WTC11 (cell line): ENCODE measurements around the gene SLC12A6. TPM values are rescaled to one million over a fixed set of nuclear protein-coding genes. Genes with fewer than 3 reads are reported as not detected.

ENCODE experiments used
- ATAC-seq: fragments of 200-7000 bp; cut with Tn5 transposase; 2 replicates; pipeline ENCODE4 v1.10.0; 2021; ENCODE audit warnings: mild to moderate bottlenecking, moderate library complexity
- CTCF ChIA-PET: fragments of 300-600 bp; sonication (Branson Sonifier 250); formaldehyde crosslinking; loops from one replicate; lab custom pipeline; 2021; ENCODE audit warnings: antibody characterized with exemption; lab: Charles Lee
- POLR2A ChIA-PET: fragments of 350-600 bp; sonication (Branson Sonifier 250); formaldehyde crosslinking; loops from one replicate; lab custom pipeline; 2021; ENCODE audit warnings: antibody characterized with exemption; lab: Charles Lee
- DNase-seq: peaks from one replicate; pipeline ENCODE4 v3.0.0; 2021; ENCODE audit warnings: low spot score
- H3K27ac Mint-ChIP-seq: 2 replicates; pipeline ENCODE4 v1.8.0; 2021; ENCODE audit warnings: mixed read lengths
- H3K27me3 Mint-ChIP-seq: 2 replicates; pipeline ENCODE4 v1.8.0; 2021; ENCODE audit warnings: low read depth, mild to moderate bottlenecking, moderate library complexity, mixed read lengths
- H3K36me3 Mint-ChIP-seq: 2 replicates; pipeline ENCODE4 v1.8.0; 2021; ENCODE audit warnings: mixed read lengths
- H3K4me1 Mint-ChIP-seq: 2 replicates; pipeline ENCODE4 v1.8.0; 2022; ENCODE audit warnings: mixed read lengths
- H3K4me3 Mint-ChIP-seq: 2 replicates; pipeline ENCODE4 v1.8.0; 2021; ENCODE audit warnings: mild to moderate bottlenecking, moderate library complexity, mixed read lengths
- H3K9me3 Mint-ChIP-seq: 2 replicates; pipeline ENCODE4 v1.8.0; 2021; ENCODE audit warnings: mixed read lengths
- ELF4 ChIP-seq: sonication (generic); formaldehyde crosslinking; IDR thresholded peaks from 2 replicates; pipeline ENCODE4 v1.8.1; 2022; ENCODE audit warnings: low read depth, mild to moderate bottlenecking, moderate library complexity, missing genetic modification reagents
- FOXP1 ChIP-seq: sonication (generic); formaldehyde crosslinking; IDR thresholded peaks from 2 replicates; pipeline ENCODE4 v1.8.0; 2022; ENCODE audit warnings: missing genetic modification reagents, mild to moderate bottlenecking, moderate library complexity, borderline replicate concordance
- JUN ChIP-seq: sonication (generic); formaldehyde crosslinking; IDR thresholded peaks from 2 replicates; pipeline ENCODE4 v1.8.0; 2023; ENCODE audit warnings: mild to moderate bottlenecking, missing genetic modification reagents
- MYBL2 ChIP-seq: sonication (generic); formaldehyde crosslinking; IDR thresholded peaks from 2 replicates; pipeline ENCODE4 v1.8.1; 2023; ENCODE audit warnings: mild to moderate bottlenecking, moderate library complexity, missing genetic modification reagents
- NFATC4 ChIP-seq: fragments of 250-450 bp; sonication (Bioruptor Pico); IDR thresholded peaks from 2 replicates; pipeline ENCODE4 v1.9.0; 2021; ENCODE audit warnings: mild to moderate bottlenecking
- NFE2L1 ChIP-seq: sonication (generic); formaldehyde crosslinking; IDR thresholded peaks from 2 replicates; pipeline ENCODE4 v1.8.1; 2023; ENCODE audit warnings: missing genetic modification reagents
- OVOL2 ChIP-seq: fragments of 250-450 bp; sonication (Bioruptor Pico); IDR thresholded peaks from 2 replicates; pipeline ENCODE4 v1.9.0; 2021; ENCODE audit warnings: mild to moderate bottlenecking, borderline replicate concordance
- RELA ChIP-seq: sonication (generic); formaldehyde crosslinking; IDR thresholded peaks from 2 replicates; pipeline ENCODE4 v1.8.1; 2022; ENCODE audit warnings: missing genetic modification reagents, mild to moderate bottlenecking, borderline replicate concordance
- ZBTB21 ChIP-seq: sonication (generic); formaldehyde crosslinking; IDR thresholded peaks from 2 replicates; pipeline ENCODE4 v1.8.1; 2023; ENCODE audit warnings: mild to moderate bottlenecking, missing genetic modification reagents, borderline replicate concordance
- total RNA-seq: library from RNA; stranded (reverse); gene quantifications from 3 replicates; pipeline ENCODE4 v1.2.3, GENCODE V29; 2021
- TF ChIP-seq, protein P1 (sequence below): sonication (generic); formaldehyde crosslinking; IDR thresholded peaks from 2 replicates; pipeline ENCODE4 v1.8.0; 2022; ENCODE audit warnings: missing genetic modification reagents
- TF ChIP-seq, protein P2 (sequence below): sonication (generic); formaldehyde crosslinking; IDR thresholded peaks from 2 replicates; pipeline ENCODE4 v1.8.1; 2023; ENCODE audit warnings: mild to moderate bottlenecking, missing genetic modification reagents
- TF ChIP-seq, protein P3 (sequence below): fragments of 250-450 bp; sonication (Bioruptor Pico); IDR thresholded peaks from 2 replicates; pipeline ENCODE4 v1.9.0; 2021; ENCODE audit warnings: mild to moderate bottlenecking, borderline replicate concordance
- TF ChIP-seq, protein P4 (sequence below): sonication (generic); formaldehyde crosslinking; IDR thresholded peaks from 2 replicates; pipeline ENCODE4 v1.8.0; 2022; ENCODE audit warnings: mild to moderate bottlenecking, missing genetic modification reagents

SLC12A6 gene
- total RNA-seq, 1 experiment from 2014 or later = 16.2 TPM

DNA sequence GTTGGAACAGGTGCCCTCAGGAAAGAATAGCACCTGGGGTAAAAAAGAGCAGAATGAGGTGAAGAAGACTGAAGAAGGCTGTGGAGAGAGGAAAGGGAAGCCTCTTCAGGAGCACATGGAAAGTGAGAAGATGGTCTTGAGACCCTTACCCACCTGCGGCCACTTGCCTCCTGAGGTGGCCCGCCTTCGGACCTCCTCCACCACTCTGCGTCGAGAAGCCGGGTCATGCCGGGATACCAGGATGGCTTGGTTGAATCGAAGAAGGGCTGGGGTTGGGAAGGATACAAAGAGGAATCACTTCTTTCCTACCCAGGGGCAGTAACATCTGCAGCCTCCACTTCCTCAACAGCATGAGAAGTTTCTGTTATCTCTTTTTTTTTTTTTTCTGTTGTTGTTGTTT is 26.5 kb upstream of the SLC12A6 start (continued):
- TF ChIP-seq, protein P1, sequence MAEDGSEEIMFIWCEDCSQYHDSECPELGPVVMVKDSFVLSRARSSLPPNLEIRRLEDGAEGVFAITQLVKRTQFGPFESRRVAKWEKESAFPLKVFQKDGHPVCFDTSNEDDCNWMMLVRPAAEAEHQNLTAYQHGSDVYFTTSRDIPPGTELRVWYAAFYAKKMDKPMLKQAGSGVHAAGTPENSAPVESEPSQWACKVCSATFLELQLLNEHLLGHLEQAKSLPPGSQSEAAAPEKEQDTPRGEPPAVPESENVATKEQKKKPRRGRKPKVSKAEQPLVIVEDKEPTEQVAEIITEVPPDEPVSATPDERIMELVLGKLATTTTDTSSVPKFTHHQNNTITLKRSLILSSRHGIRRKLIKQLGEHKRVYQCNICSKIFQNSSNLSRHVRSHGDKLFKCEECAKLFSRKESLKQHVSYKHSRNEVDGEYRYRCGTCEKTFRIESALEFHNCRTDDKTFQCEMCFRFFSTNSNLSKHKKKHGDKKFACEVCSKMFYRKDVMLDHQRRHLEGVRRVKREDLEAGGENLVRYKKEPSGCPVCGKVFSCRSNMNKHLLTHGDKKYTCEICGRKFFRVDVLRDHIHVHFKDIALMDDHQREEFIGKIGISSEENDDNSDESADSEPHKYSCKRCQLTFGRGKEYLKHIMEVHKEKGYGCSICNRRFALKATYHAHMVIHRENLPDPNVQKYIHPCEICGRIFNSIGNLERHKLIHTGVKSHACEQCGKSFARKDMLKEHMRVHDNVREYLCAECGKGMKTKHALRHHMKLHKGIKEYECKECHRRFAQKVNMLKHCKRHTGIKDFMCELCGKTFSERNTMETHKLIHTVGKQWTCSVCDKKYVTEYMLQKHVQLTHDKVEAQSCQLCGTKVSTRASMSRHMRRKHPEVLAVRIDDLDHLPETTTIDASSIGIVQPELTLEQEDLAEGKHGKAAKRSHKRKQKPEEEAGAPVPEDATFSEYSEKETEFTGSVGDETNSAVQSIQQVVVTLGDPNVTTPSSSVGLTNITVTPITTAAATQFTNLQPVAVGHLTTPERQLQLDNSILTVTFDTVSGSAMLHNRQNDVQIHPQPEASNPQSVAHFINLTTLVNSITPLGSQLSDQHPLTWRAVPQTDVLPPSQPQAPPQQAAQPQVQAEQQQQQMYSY (CRISPR knock-in tag) = no peak
- TF ChIP-seq, protein P2, sequence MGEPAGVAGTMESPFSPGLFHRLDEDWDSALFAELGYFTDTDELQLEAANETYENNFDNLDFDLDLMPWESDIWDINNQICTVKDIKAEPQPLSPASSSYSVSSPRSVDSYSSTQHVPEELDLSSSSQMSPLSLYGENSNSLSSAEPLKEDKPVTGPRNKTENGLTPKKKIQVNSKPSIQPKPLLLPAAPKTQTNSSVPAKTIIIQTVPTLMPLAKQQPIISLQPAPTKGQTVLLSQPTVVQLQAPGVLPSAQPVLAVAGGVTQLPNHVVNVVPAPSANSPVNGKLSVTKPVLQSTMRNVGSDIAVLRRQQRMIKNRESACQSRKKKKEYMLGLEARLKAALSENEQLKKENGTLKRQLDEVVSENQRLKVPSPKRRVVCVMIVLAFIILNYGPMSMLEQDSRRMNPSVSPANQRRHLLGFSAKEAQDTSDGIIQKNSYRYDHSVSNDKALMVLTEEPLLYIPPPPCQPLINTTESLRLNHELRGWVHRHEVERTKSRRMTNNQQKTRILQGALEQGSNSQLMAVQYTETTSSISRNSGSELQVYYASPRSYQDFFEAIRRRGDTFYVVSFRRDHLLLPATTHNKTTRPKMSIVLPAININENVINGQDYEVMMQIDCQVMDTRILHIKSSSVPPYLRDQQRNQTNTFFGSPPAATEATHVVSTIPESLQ (CRISPR knock-in tag) = no peak
- TF ChIP-seq JUN (CRISPR knock-in tag) (no peak), FOXP1 (CRISPR knock-in tag) (no peak)

DNA sequence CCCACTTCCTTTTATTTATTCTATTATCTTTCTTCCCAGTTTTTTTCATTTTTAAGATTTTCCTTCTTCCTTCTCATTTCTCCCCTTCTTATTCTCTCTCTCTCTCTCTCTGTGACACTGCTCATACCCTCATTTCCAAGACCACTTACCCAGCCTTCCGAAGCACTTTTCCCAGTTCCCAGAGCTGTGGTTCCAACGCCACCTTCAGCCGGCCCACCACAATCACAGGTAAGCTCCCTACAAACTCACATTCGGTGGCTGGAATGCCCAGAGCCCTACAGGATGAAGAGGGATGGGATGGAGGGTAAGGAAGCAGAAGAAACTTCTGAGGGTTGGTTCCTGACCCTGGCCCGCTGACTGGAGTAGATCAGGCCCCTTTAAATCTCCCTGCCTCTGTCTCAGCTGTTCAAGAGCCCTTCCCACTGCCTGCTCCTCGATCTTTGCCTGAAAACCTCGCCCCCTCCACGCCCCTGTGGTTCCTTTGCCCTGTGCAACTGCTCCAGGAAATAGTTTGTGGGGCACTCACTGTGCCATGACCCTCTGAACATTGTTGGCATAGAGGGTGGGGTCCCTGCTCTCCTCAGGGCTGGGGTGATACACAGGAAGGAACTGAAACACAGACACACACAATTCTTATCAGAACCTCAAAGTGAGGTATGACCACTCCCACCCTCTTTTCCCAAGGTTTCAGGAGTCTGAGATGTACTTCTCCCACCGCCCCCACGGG is 24.6 kb upstream of the SLC12A6 start:
- H3K27me3 Mint-ChIP-seq = no peaks in the 10 kb centered on the region; the same call in 1 of the 2 replicates
- H3K9me3 Mint-ChIP-seq = no peaks in the 10 kb centered on the region
- peaks cover 51% of the 10 kb centered on the region for H3K36me3 Mint-ChIP-seq
- TF ChIP-seq MYBL2 (CRISPR knock-in tag) (no peak), OVOL2 (no peak), RELA (no peak), NFATC4 (CRISPR knock-in tag) (no peak), NFE2L1 (no peak), ELF4 (CRISPR knock-in tag) (no peak), ZBTB21 (CRISPR knock-in tag) (no peak)
- TF ChIP-seq, protein P3, sequence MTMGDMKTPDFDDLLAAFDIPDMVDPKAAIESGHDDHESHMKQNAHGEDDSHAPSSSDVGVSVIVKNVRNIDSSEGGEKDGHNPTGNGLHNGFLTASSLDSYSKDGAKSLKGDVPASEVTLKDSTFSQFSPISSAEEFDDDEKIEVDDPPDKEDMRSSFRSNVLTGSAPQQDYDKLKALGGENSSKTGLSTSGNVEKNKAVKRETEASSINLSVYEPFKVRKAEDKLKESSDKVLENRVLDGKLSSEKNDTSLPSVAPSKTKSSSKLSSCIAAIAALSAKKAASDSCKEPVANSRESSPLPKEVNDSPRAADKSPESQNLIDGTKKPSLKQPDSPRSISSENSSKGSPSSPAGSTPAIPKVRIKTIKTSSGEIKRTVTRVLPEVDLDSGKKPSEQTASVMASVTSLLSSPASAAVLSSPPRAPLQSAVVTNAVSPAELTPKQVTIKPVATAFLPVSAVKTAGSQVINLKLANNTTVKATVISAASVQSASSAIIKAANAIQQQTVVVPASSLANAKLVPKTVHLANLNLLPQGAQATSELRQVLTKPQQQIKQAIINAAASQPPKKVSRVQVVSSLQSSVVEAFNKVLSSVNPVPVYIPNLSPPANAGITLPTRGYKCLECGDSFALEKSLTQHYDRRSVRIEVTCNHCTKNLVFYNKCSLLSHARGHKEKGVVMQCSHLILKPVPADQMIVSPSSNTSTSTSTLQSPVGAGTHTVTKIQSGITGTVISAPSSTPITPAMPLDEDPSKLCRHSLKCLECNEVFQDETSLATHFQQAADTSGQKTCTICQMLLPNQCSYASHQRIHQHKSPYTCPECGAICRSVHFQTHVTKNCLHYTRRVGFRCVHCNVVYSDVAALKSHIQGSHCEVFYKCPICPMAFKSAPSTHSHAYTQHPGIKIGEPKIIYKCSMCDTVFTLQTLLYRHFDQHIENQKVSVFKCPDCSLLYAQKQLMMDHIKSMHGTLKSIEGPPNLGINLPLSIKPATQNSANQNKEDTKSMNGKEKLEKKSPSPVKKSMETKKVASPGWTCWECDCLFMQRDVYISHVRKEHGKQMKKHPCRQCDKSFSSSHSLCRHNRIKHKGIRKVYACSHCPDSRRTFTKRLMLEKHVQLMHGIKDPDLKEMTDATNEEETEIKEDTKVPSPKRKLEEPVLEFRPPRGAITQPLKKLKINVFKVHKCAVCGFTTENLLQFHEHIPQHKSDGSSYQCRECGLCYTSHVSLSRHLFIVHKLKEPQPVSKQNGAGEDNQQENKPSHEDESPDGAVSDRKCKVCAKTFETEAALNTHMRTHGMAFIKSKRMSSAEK (CRISPR knock-in tag) = no peak
- TF ChIP-seq, protein P4, sequence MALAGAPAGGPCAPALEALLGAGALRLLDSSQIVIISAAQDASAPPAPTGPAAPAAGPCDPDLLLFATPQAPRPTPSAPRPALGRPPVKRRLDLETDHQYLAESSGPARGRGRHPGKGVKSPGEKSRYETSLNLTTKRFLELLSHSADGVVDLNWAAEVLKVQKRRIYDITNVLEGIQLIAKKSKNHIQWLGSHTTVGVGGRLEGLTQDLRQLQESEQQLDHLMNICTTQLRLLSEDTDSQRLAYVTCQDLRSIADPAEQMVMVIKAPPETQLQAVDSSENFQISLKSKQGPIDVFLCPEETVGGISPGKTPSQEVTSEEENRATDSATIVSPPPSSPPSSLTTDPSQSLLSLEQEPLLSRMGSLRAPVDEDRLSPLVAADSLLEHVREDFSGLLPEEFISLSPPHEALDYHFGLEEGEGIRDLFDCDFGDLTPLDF (CRISPR knock-in tag) = no peak
- ChIA-PET CTCF (interaction anchor here (1.0 to 1.8 kb wide), 4 partner anchors 19 to 253 kb away, joined by 3 to 5 read pairs (median 4); partner anchors contain the start of genes KATNBL1, NOP10 and NUTM1), POLR2A (no interaction called here)
- no peak for ATAC-seq
- no peak overlapping the region for H3K4me3 Mint-ChIP-seq
- no peak for DNase-seq
- no peak overlapping the region for H3K27ac Mint-ChIP-seq
- H3K4me1 Mint-ChIP-seq = peaks cover 10% of the 10 kb centered on the region
